Stimulated activated CD4-positive, alpha-beta T cell treated with anti-CD3 and anti-CD28 coated beads, Interleukin-4, amount 100 ng/mL, for 4 hours (primary cell): Measurements from ENCODE around the gene DAAM2.

ENCODE experiments used
- DNase-seq, 2 experiments: peaks; one replicate each; pipeline ENCODE4 v3.0.0-alpha.2; 2020

The DAAM2 gene

GRCh38 chr6:39936857-39937256 is 144.7 kb downstream of the DAAM2 start:
- DNase-seq, result no peak

GRCh38 chr6:39937686-39938333 is 145.6 kb downstream of the DAAM2 start:
- no peak for DNase-seq

DNA sequence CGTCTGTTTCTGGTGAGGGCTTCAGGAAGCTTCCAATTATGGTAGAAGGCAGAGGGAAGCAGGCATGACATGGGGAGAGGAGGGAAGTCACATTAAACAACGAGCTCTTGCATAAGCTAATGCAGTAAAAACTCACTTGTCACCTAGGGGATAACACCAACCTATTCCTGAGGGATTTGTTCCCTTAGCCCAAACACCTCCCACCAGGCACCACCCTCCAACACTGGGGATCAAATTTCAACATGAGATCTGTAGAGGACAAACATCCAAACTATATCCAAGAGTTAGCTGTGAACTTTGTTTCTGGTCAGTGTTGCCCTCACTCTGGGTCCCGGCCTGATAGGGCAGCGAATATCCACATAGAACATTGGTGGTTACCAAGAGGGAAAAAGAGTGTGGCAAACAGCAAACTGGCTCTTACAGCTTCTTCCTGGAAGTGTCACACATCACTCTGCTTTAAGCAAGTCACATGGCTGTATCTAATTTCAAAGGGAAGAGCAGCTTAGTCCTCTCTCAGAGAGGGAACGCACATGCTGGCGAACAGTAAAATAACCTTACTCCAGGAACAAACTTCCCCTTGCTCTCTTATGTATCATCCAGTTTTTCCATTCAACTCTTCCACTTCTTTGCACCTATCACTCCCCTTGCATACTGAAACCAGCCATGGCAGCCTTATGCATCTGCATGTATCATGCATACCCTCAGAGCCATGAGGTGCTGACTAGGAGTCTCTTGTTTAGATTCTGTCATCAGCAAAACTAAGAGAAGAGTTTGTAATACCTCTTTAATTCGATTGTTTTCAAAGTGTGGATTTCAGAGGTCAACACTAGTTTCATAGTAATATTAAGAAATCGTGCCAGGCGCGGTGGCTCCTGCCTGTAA is 146.8 kb downstream of the DAAM2 start:
- no peak for DNase-seq

GRCh38 chr6:39941138-39941537 is 149.0 kb downstream of the DAAM2 start:
- DNase-seq, result no peak

GRCh38 chr6:39941820-39942219 is 149.6 kb downstream of the DAAM2 start:
- DNase-seq, result no peak

- no peak for DNase-seq
Measured at GRCh38 chr6:39942903-39943580, 150.9 kb downstream of the DAAM2 start.

GRCh38 chr6:39945626-39946025 is 153.4 kb downstream of the DAAM2 start:
- no peak for DNase-seq

DNA sequence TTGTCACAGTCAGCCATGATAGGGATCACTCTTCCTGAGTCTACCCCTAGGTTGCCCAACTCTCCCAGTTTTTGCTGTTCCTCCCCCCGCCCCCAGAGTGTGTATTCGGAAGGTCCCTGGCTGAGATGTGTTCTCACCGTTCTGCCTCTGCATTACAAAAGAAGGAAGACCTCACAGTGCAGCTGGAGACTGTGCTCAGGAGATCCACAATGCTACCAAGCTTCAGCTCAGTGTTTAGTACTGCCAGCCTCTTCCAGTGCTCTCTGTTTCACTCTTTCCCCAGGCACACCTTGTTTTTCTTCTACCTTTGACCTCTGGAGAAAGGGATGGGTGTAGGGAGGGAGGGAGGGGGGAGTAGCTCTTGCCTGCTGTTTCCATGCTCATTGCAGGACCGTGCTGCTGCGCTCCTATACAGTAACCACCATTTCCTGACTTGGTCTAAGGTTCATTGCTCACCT is 155.5 kb downstream of the DAAM2 start:
- DNase-seq, result no peak

GRCh38 chr6:39948199-39948791 is 156.1 kb downstream of the DAAM2 start:
- no peak for DNase-seq

- DNase-seq, result no peak
Measured at GRCh38 chr6:39950125-39950720, 158.0 kb downstream of the DAAM2 start.

DNA sequence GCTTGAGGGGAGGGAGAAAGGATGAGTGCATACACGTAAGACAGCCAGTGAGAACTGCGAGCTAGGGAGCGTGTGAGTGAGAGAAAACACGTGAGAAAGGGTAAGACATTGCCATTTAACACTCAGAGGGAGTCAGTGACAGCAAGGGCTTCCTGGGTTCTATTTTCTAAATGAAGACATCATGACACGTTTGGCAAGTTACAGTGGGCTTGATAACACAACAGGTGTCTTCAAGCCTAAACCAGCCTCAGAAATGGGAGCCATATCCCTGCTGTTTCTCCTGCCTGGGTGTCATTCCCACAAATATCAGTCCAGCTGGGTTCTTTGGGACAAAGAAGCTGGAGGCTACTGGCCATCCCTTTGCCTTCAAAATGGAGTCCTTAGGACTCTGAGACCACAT is 159.0 kb downstream of the DAAM2 start:
- DNase-seq, result no peak

- no peak for DNase-seq
Measured at GRCh38 chr6:39951716-39952115, 159.5 kb downstream of the DAAM2 start.

DNA sequence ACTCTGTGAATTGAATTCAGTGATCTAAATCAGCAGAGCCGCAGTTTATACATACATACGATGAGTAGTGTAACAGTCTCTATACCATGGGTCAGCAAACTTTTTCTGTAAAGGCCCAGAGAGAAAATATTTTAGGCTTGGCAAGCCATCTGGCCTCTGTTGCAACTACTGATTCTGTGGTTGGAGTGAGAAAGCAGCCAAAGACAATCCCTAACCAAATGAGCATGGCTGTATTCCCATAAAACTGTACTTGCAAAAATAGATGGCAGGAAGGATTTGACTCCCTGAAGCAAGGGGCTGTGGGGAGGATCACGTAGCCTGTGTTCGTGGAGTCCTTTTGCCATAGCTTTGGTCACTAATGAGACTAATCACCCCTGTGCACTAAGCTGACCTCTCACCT is 160.0 kb downstream of the DAAM2 start:
- no peak for DNase-seq

DNA sequence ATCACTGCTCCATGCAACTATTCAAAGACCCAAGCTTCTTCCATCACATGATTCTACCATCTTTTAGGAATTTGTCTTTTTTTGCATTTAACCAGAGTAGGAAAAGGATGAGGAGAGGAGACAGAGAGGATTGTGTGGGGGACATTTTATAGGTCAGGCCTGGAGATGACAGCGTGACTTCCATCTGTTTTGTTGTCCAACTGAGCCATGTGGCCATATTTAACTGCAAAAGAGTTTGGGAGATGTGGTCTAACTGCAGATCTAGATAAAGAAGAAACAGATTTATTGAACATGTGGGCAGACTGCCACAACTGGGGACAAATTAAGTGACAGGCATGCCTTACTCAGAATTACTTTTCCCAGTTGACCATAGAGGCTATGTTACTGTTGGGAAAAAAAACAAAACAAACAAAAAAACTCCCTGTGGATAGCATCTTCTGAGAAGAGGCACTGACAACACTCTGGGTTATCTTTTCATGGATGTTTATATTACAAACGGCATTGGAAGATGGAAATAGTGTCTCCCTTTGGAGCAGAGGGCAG is 161.0 kb downstream of the DAAM2 start:
- no peak for DNase-seq
